WTC11 (cell line): Measurements from ENCODE around the gene PLK3. TPM values are rescaled to one million over a fixed set of nuclear protein-coding genes. Genes with fewer than 3 reads are reported as not detected.

Source experiments
- ATAC-seq: fragments of 200-7000 bp; cut with Tn5 transposase; 2 replicates; pipeline ENCODE4 v1.10.0; 2021; ENCODE audit warnings: mild to moderate bottlenecking, moderate library complexity
- CTCF ChIA-PET: fragments of 300-600 bp; sonication (Branson Sonifier 250); formaldehyde crosslinking; loops from one replicate; lab custom pipeline; 2021; ENCODE audit warnings: antibody characterized with exemption; lab: Charles Lee
- POLR2A ChIA-PET: fragments of 350-600 bp; sonication (Branson Sonifier 250); formaldehyde crosslinking; loops from one replicate; lab custom pipeline; 2021; ENCODE audit warnings: antibody characterized with exemption; lab: Charles Lee
- DNase-seq: peaks from one replicate; pipeline ENCODE4 v3.0.0; 2021; ENCODE audit warnings: low spot score
- H3K27ac Mint-ChIP-seq: 2 replicates; pipeline ENCODE4 v1.8.0; 2021; ENCODE audit warnings: mixed read lengths
- H3K27me3 Mint-ChIP-seq: 2 replicates; pipeline ENCODE4 v1.8.0; 2021; ENCODE audit warnings: low read depth, mild to moderate bottlenecking, moderate library complexity, mixed read lengths
- H3K36me3 Mint-ChIP-seq: 2 replicates; pipeline ENCODE4 v1.8.0; 2021; ENCODE audit warnings: mixed read lengths
- H3K4me1 Mint-ChIP-seq: 2 replicates; pipeline ENCODE4 v1.8.0; 2022; ENCODE audit warnings: mixed read lengths
- H3K4me3 Mint-ChIP-seq: 2 replicates; pipeline ENCODE4 v1.8.0; 2021; ENCODE audit warnings: mild to moderate bottlenecking, moderate library complexity, mixed read lengths
- H3K9me3 Mint-ChIP-seq: 2 replicates; pipeline ENCODE4 v1.8.0; 2021; ENCODE audit warnings: mixed read lengths
- AR ChIP-seq: fragments of 250-450 bp; sonication (Bioruptor Pico); IDR thresholded peaks from 2 replicates; pipeline ENCODE4 v1.9.0; 2021; ENCODE audit warnings: mild to moderate bottlenecking
- ATF6 ChIP-seq: sonication (generic); formaldehyde crosslinking; IDR thresholded peaks from 2 replicates; pipeline ENCODE4 v1.8.1; 2023; ENCODE audit warnings: mild to moderate bottlenecking, missing genetic modification reagents
- E2F4 ChIP-seq: sonication (generic); formaldehyde crosslinking; IDR thresholded peaks from 2 replicates; pipeline ENCODE4 v1.8.1; 2022; ENCODE audit warnings: low read depth, mild to moderate bottlenecking, moderate library complexity, missing genetic modification reagents, borderline replicate concordance
- ESRRA ChIP-seq: sonication (generic); formaldehyde crosslinking; IDR thresholded peaks from 2 replicates; pipeline ENCODE4 v1.8.1; 2022; ENCODE audit warnings: mild to moderate bottlenecking, missing genetic modification reagents, borderline replicate concordance
- KAT7 ChIP-seq: sonication (generic); formaldehyde crosslinking; IDR thresholded peaks from 2 replicates; pipeline ENCODE4 v1.8.1; 2023; ENCODE audit warnings: missing genetic modification reagents, mild to moderate bottlenecking, borderline replicate concordance
- MLX ChIP-seq: sonication (generic); formaldehyde crosslinking; IDR thresholded peaks from 2 replicates; pipeline ENCODE4 v1.8.1; 2023; ENCODE audit warnings: mild to moderate bottlenecking, missing genetic modification reagents, moderate library complexity
- NFATC4 ChIP-seq: fragments of 250-450 bp; sonication (Bioruptor Pico); IDR thresholded peaks from 2 replicates; pipeline ENCODE4 v1.9.0; 2021; ENCODE audit warnings: mild to moderate bottlenecking
- NR1H2 ChIP-seq: sonication (generic); formaldehyde crosslinking; IDR thresholded peaks from 2 replicates; pipeline ENCODE4 v1.9.0; 2021; ENCODE audit warnings: mild to moderate bottlenecking, moderate library complexity, missing genetic modification reagents
- NR2C2 ChIP-seq: sonication (generic); formaldehyde crosslinking; IDR thresholded peaks from 2 replicates; pipeline ENCODE4 v1.8.0; 2022; ENCODE audit warnings: mild to moderate bottlenecking, missing genetic modification reagents
- PRRX2 ChIP-seq: fragments of 250-450 bp; sonication (Bioruptor Pico); IDR thresholded peaks from 2 replicates; pipeline ENCODE4 v1.8.0; 2021; ENCODE audit warnings: mild to moderate bottlenecking
- SMAD3 ChIP-seq: sonication (generic); formaldehyde crosslinking; IDR thresholded peaks from 2 replicates; pipeline ENCODE4 v1.8.0; 2022; ENCODE audit warnings: missing genetic modification reagents, mild to moderate bottlenecking, borderline replicate concordance
- TCF7 ChIP-seq: sonication (generic); formaldehyde crosslinking; IDR thresholded peaks from 2 replicates; pipeline ENCODE4 v1.8.0; 2022; ENCODE audit warnings: mild to moderate bottlenecking, low read depth, missing genetic modification reagents, moderate library complexity
- TP53 ChIP-seq: sonication (generic); formaldehyde crosslinking; IDR thresholded peaks from 2 replicates; pipeline ENCODE4 v1.8.1; 2023; ENCODE audit warnings: mild to moderate bottlenecking, missing genetic modification reagents
- USF1 ChIP-seq: sonication (generic); formaldehyde crosslinking; IDR thresholded peaks from 2 replicates; pipeline ENCODE4 v1.8.0; 2022; ENCODE audit warnings: mild to moderate bottlenecking, missing genetic modification reagents
- ZBTB21 ChIP-seq: sonication (generic); formaldehyde crosslinking; IDR thresholded peaks from 2 replicates; pipeline ENCODE4 v1.8.1; 2023; ENCODE audit warnings: mild to moderate bottlenecking, missing genetic modification reagents, borderline replicate concordance
- ZNF138 ChIP-seq: sonication (generic); formaldehyde crosslinking; conservative IDR thresholded peaks from 2 replicates; pipeline ENCODE4 v1.8.1; 2022; ENCODE audit warnings: mild to moderate bottlenecking, moderate library complexity, missing genetic modification reagents
- ZNF396 ChIP-seq: fragments of 250-450 bp; sonication (Bioruptor Pico); IDR thresholded peaks from 2 replicates; pipeline ENCODE4 v1.8.0; 2021; ENCODE audit warnings: mild to moderate bottlenecking, moderate library complexity, borderline replicate concordance
- ZSCAN18 ChIP-seq: fragments of 250-450 bp; sonication (Bioruptor Pico); IDR thresholded peaks from 2 replicates; pipeline ENCODE4 v2.1.2; 2022; ENCODE audit warnings: mild to moderate bottlenecking, moderate library complexity
- total RNA-seq: library from RNA; stranded (reverse); gene quantifications from 3 replicates; pipeline ENCODE4 v1.2.3, GENCODE V29; 2021
- TF ChIP-seq, protein P1 (sequence below): fragments of 250-450 bp; sonication (Bioruptor Pico); IDR thresholded peaks from 2 replicates; pipeline ENCODE4 v1.9.0; 2021; ENCODE audit warnings: mild to moderate bottlenecking, borderline replicate concordance
- TF ChIP-seq, protein P2 (sequence below): sonication (generic); formaldehyde crosslinking; IDR thresholded peaks from 2 replicates; pipeline ENCODE4 v1.8.1; 2023; ENCODE audit warnings: mild to moderate bottlenecking, moderate library complexity, missing genetic modification reagents

PLK3 gene
- total RNA-seq, 1 experiment from 2014 or later = 16.4 TPM

DNA sequence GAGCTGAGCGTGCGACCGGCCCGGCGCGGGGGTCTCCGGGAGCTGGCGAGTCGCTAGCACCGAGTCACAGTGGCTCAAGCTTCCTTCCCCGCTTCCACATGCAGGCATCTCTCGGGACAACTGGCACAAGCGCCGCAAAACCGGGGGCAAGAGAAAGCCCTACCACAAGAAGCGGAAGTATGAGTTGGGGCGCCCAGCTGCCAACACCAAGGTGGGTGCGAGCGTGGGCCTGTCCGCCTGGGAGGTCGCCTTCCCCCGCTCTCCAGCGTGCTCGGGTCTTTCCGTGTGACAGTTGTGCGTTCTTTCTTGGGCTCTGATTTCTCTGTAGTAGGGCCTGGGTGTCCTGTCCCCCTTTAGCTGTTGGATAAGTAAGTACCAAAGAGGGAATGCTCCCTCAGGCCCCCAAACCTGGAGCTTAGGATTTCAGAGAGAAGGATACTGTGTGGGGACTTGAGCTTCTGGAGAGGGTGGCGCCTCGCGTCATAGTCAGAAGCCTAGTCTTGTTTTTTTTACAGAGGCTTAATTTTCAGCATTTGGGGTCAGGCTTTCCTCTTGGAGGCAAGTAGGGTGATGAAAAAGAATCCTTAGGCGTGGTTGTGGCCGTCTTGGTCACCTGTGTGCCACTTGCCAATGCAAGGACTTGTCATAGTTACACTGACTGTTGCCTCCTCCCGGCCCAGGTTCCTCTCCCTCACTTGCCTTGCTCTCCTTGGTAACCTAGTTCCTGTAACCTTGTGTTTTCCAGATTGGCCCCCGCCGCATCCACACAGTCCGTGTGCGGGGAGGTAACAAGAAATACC is 24.0 kb upstream of the PLK3 start:
- no peaks in the 10 kb centered on the region for H3K9me3 Mint-ChIP-seq
- H3K36me3 Mint-ChIP-seq = peaks cover 49% of the 10 kb centered on the region
- no peak for ATAC-seq
- TF ChIP-seq MLX (CRISPR knock-in tag) (0 out of 2 replicates have a peak, but pooled peaks have one; percentile 54), PRRX2 (0 out of 2 replicates have a peak, but pooled peaks have one; percentile 12), TP53 (CRISPR knock-in tag) (no peak), NFATC4 (no peak), ZNF138 (CRISPR knock-in tag) (no peak), ATF6 (0 out of 2 replicates have a peak, but pooled peaks have one; percentile 16), ZBTB21 (CRISPR knock-in tag) (no peak), NR2C2 (no peak), ZSCAN18 (CRISPR knock-in tag) (no peak), KAT7 (CRISPR knock-in tag) (0 out of 2 replicates have a peak, but pooled peaks have one; percentile 2), ESRRA (CRISPR knock-in tag) (no peak), SMAD3 (CRISPR knock-in tag) (no peak), E2F4 (CRISPR knock-in tag) (no peak), ZNF396 (CRISPR knock-in tag) (no peak), AR (0 out of 2 replicates have a peak, but pooled peaks have one; percentile 6), NR1H2 (CRISPR knock-in tag) (0 out of 2 replicates have a peak, but pooled peaks have one; percentile 11), TCF7 (CRISPR knock-in tag) (0 out of 2 replicates have a peak, but pooled peaks have one; percentile 2), USF1 (no peak)
- TF ChIP-seq, protein P1, sequence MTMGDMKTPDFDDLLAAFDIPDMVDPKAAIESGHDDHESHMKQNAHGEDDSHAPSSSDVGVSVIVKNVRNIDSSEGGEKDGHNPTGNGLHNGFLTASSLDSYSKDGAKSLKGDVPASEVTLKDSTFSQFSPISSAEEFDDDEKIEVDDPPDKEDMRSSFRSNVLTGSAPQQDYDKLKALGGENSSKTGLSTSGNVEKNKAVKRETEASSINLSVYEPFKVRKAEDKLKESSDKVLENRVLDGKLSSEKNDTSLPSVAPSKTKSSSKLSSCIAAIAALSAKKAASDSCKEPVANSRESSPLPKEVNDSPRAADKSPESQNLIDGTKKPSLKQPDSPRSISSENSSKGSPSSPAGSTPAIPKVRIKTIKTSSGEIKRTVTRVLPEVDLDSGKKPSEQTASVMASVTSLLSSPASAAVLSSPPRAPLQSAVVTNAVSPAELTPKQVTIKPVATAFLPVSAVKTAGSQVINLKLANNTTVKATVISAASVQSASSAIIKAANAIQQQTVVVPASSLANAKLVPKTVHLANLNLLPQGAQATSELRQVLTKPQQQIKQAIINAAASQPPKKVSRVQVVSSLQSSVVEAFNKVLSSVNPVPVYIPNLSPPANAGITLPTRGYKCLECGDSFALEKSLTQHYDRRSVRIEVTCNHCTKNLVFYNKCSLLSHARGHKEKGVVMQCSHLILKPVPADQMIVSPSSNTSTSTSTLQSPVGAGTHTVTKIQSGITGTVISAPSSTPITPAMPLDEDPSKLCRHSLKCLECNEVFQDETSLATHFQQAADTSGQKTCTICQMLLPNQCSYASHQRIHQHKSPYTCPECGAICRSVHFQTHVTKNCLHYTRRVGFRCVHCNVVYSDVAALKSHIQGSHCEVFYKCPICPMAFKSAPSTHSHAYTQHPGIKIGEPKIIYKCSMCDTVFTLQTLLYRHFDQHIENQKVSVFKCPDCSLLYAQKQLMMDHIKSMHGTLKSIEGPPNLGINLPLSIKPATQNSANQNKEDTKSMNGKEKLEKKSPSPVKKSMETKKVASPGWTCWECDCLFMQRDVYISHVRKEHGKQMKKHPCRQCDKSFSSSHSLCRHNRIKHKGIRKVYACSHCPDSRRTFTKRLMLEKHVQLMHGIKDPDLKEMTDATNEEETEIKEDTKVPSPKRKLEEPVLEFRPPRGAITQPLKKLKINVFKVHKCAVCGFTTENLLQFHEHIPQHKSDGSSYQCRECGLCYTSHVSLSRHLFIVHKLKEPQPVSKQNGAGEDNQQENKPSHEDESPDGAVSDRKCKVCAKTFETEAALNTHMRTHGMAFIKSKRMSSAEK (CRISPR knock-in tag) = no peak
- TF ChIP-seq, protein P2, sequence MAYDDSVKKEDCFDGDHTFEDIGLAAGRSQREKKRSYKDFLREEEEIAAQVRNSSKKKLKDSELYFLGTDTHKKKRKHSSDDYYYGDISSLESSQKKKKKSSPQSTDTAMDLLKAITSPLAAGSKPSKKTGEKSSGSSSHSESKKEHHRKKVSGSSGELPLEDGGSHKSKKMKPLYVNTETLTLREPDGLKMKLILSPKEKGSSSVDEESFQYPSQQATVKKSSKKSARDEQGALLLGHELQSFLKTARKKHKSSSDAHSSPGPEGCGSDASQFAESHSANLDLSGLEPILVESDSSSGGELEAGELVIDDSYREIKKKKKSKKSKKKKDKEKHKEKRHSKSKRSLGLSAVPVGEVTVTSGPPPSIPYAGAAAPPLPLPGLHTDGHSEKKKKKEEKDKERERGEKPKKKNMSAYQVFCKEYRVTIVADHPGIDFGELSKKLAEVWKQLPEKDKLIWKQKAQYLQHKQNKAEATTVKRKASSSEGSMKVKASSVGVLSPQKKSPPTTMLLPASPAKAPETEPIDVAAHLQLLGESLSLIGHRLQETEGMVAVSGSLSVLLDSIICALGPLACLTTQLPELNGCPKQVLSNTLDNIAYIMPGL = peak; percentile 30; the same call in 1 of the 2 replicates

More for the DNA sequence above, 24.0 kb upstream of the PLK3 start:
- H3K27me3 Mint-ChIP-seq = no peaks in the 10 kb centered on the region
- peaks cover 22% of the 10 kb centered on the region for H3K4me1 Mint-ChIP-seq
- H3K4me3 Mint-ChIP-seq = peak overlapping the region; percentile 87
- POLR2A ChIA-PET = interaction anchor here (0.6 to 2.8 kb wide), 17 partner anchors 8 to 1126 kb away, joined by 3 to 19 read pairs (median 4); partner anchors contain the start of genes ARMH1, BTBD19, HECTD3 and KDM4A
- no peak for DNase-seq
- H3K27ac Mint-ChIP-seq = peak overlapping the region; percentile 92
- CTCF ChIA-PET = interaction anchor here (1.7 to 2.0 kb wide), 2 partner anchors 11 to 17 kb away, joined by 5 to 9 read pairs; partner anchors contain the start of gene BEST4
